Stimulated activated CD4-positive, alpha-beta T cell treated with anti-CD3 and anti-CD28 coated beads, Interleukin-2, amount 100 ng/mL, for 48 hours (primary cell): Measurements from ENCODE around the gene GLB1L2.
"Not testable (repeated sequence)": the region's sequence is repeated elsewhere in the genome, so short reads cannot be mapped to it uniquely, and the experiment has no call there.

Experiments used
- DNase-seq, 2 donors: peaks; one replicate each; pipeline ENCODE4 v3.0.0-alpha.2; 2020

GLB1L2 gene

DNA sequence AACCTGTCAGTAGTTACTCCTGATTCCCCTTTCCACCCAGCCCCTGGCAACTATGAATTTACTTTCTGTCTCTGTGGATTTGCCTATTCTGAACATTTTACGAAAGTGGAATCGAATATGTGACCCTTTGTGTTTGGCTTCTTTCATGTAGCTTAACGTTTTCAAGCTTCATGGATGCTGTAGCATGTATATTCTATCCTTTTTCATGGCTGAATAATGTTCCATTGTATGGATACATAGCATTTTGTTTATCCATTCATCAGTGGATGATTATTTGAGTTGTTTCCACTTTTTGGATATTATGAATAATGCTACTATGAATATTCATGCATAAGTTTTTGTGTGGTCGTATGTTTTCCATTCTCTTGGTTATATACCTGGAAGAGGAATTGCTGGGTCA is 9.2 kb upstream of the GLB1L2 start:
- DNase-seq = no peak

GRCh38 chr11:134328433-134328832 is 3.4 kb upstream of the GLB1L2 start:
- DNase-seq = no peak

DNA sequence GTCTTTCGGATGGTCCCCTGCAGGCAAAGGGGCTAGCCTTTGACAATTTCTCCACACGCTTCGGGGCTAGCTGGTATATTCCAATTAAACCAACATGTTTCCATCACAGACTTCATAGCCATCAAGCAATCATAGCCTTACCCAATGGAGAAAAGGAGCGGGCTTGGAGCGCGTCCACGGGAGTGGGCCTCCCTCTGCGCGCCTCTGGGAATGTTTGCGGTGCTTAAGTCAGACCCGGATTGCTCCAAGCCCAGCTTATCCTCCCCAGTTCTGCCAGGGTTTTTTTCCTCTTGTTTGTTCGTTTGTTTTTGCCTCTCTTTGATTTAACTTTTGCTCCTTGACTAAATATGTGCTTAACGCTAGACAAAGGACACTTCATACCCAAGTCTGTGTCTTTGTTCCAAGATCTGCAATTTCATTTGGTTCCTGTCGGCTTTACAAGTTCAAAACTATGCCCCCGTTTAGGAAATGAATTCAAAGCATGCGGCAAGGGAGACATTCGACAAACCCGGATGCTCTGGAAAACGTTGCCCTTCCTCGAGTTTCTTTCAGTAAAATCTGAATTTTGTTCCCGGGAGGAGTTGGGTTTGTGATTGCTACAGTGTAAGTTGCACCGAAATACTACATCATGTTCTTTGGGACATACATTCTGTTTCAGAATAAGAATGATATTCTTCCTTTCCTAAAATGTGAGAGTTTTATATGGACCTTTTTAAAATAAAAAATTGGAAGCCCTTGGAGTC is 1.0 kb upstream of the GLB1L2 start:
- DNase-seq = no peak

DNA sequence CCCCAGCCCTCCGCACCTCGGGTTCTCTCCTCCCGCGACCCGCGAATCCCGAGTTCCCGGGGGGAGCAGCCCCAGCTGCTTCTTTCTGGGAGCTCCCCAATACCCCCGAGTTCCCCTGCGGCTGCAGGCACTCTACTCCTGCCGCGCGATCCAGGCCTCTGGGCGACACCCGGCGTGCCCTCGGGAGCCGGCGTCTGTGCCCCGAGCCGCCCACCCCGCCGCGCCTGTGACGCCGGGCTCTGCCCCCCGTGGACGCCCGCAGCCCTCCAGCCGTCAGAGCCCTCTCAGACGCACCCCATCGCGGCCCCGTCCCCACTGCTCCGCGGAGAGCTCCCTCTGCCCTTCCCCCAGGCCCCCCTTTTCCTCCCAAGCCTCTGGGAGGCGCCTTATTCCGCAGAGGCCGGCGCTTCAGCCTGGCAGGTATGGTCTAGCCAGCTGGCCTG is 422 bp downstream of the GLB1L2 start:
- DNase-seq = peak in 1 of 2 donors; percentile 15

DNA sequence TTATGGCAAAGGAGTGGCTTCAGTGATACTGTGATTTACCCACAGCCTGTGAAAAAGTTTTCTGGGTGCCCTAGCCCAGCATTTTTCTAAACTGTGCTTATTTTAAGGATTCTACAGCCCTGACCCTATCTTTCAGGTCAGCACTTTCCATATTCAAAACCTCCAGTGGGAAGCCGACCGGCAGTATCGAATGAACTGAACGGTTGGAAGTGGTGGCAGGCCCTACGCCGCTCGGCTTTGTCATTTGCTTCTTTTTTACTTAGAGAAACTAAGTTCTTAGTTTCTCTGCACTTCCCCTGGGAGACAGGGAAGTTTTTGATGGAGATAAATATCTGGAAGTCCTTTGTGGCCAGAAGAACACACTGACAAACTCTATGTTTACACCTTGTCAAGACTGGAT is 994 bp downstream of the GLB1L2 start:
- DNase-seq = no peak

GRCh38 chr11:134333312-134333711 is 1.5 kb downstream of the GLB1L2 start:
- no peak for DNase-seq

DNA sequence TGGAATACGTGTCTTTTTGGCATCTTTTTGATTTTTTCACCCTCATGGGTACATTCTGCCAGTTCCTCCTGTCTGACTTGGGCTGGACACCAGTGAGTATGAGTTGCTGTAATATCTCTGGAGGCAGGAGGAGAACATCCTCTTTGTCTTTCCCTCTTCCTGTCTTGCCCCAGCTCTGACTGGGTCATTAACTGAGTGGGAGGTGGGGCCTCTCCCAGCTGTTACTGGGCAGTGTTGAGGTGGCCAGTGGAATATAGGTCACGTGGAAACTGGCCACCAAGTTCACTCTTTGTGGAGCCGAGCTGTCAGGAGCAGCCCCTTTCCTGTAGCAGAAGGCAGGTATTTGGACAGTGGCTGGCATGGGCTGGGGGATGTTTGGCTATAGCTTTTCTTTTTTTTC is 2.2 kb downstream of the GLB1L2 start:
- DNase-seq = no peak

GRCh38 chr11:134334796-134335571 is 3.2 kb downstream of the GLB1L2 start:
- DNase-seq = no peak

- no peak for DNase-seq
Measured at GRCh38 chr11:134337051-134337450, 5.3 kb downstream of the GLB1L2 start.

DNA sequence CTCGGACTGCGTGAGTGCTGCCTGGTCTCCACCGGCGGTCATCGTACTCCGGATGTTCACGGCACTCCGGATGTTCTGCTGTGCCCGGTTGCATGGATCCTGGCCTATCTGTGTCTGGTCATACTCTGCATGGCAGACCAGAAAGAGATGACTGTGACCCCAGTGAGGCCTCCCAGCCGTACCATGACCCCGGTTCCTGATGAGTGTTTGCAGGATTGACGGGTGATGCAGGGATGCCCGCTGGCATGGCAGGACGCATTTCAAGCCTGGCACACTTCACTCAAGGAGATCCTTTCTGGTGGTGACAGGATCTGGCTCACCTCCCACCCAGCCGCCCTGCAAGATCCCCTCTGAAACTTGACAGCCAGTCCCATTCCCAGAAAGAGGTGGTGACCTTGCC is 6.3 kb downstream of the GLB1L2 start:
- DNase-seq = no peak

DNA sequence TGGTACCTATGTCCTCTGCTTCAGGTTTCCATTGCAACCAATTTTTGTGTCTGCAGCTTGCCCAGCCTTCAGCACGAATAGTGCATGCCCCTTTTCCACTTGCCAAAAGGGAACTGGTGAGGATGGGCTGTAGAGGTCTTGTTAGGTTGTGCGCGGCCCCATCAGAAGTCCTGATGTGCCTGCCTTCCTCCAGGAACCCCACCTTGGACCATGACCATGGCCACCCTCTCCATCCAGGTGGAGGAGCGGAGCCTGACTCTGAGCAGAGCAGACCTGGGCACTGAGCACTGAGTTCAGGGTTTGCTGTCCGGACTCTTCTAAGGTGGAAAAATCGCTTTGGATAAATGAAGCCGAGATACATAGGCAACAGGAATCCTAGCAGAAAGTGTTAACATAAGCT is 6.9 kb downstream of the GLB1L2 start:
- DNase-seq = no peak

DNA sequence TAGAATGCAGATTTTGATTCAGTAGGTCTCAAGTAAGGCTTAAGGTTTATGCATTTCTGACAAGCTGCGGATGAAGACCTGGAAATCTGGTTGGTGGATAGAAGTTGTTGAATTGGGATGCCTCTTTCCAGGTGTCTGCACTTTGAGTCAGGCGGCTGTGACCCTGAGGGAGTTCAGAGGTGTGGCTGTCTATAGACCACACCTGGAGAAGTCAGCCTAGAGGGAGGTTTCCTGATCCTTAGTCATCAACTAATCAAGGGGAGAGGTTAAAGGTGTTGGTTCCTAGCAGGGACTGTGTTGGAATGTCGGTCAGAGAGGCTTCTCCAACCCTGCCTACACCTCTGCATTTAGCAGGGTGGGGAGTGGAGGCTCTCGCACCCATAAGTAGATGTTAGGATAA is 8.0 kb downstream of the GLB1L2 start:
- no peak for DNase-seq

DNA sequence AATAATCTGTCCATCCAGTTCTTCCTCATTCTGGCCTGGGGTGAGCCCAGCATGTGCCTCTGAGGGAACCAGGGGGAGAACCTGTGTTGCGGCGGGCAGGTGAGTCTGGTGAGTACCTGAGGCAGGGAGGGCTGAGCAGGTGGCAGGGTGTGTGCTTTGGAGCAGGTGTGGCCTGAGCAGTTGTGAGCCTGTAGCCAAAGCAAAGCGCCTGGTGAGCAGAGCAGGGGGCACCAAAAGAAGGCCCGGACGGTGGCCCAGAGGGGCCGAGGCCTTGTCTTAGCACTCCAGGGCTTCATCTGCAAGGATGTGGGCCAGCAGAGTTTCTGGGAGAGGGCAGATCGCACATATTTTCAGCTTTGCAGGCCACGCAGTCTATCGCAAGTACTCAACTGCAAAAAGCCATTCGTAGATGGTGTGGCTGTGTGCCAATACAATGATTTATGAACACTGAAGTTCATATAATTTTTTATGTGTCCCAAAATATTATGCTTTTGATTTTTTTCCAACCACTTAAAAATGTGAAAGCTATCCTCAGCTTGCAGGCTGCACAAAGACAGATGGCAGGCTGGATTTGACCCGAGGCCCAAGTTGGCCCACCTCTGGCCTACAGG is 8.7 kb downstream of the GLB1L2 start:
- DNase-seq = no peak

DNA sequence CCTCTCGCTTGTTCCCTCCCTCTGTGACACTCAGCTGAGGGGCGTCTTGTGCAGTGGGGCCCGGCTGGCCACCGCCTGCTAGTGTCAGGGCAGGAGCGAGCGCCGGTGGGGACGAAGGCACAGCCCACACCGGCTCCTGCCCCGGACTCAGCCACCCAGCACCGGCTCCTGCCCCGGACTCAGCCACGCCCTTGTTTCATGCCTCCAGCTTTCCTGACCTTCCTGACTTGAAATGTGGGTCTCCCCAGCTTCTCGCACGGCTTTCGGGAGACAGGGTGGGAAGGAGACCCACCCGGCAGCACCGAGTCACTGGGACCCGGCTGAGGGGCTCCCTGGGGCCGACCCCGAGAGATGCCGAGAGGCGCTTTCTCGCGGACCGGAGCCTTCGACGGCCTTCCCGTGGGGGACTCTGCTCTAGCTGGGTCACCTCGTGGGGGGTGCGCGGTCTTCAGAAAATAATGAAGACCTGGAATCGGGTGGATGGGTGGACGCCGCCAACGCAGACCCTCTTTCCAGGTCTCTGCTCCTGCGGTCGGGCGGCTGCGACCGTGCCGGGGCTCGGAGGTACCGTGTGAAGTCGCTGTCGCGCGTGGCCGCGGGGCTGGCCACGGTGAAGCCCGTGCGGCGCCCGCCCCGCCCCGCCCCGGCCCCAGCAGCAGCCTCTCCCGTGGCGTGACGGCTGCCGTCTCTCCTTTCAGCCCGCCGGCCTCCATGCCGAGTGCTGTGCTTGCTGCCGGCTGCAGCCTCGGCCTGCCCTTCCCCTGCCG is 10.2 kb downstream of the GLB1L2 start:
- DNase-seq = no peak

GRCh38 chr11:134342572-134343340 is 11.0 kb downstream of the GLB1L2 start:
- no peak for DNase-seq

GRCh38 chr11:134343646-134344045 is 11.9 kb downstream of the GLB1L2 start:
- DNase-seq = no peak

GRCh38 chr11:134344497-134345236 is 12.9 kb downstream of the GLB1L2 start:
- DNase-seq = not testable (repeated sequence)

GRCh38 chr11:134345237-134345550 is 13.4 kb downstream of the GLB1L2 start:
- no peak for DNase-seq

- DNase-seq = no peak
Measured at GRCh38 chr11:134346101-134346975, 14.6 kb downstream of the GLB1L2 start.

GRCh38 chr11:134346976-134347350 is 15.2 kb downstream of the GLB1L2 start:
- DNase-seq = no peak

- DNase-seq = no peak
Measured at GRCh38 chr11:134347441-134347840, 15.7 kb downstream of the GLB1L2 start.
